Bronchial epithelial cell (primary cell): Measurements from ENCODE around the gene WDR1. TPM values are rescaled to one million over a fixed set of nuclear protein-coding genes. Genes with fewer than 3 reads are reported as not detected.

Experiments used
- DNase-seq: peaks from one replicate; pipeline ENCODE4 v3.0.0-alpha.2; 2010; ENCODE audit warnings: low read depth
- FAIRE-seq: peaks from 2 replicates; lab custom pipeline; 2011; peaks lifted over from hg19 to GRCh38; lab: Jason Lieb, UNC
- H3K27me3 ChIP-seq: 2 replicates; pipeline ENCODE4 v1.5.1; 2011; ENCODE audit warnings: low read length; ENCODE audit not compliant: control insufficient read depth, insufficient read depth
- H3K36me3 ChIP-seq: 2 replicates; pipeline ENCODE4 v1.5.1; 2011; ENCODE audit warnings: low read length; ENCODE audit not compliant: control insufficient read depth, insufficient read depth
- H3K4me3 ChIP-seq: 2 replicates; pipeline ENCODE4 v1.5.1; 2011; ENCODE audit warnings: mild to moderate bottlenecking, low read depth, low read length, control low read depth
- total RNA-seq: library from RNA; depleted of rRNA; stranded (reverse); fragments of >200 nt; gene quantifications from 2 replicates; pipeline ENCODE4 v1.2.1, GENCODE V29; 2014
- TF ChIP-seq, protein P1 (sequence below): IDR thresholded peaks from 2 replicates; pipeline ENCODE4 v1.5.1; 2011; ENCODE audit warnings: mild to moderate bottlenecking, moderate library complexity, low read length, control low read depth, inconsistent platforms; ENCODE audit not compliant: insufficient read depth, severe bottlenecking

WDR1 gene
- total RNA-seq, 1 donor from 2014 or later: 290 TPM

DNA sequence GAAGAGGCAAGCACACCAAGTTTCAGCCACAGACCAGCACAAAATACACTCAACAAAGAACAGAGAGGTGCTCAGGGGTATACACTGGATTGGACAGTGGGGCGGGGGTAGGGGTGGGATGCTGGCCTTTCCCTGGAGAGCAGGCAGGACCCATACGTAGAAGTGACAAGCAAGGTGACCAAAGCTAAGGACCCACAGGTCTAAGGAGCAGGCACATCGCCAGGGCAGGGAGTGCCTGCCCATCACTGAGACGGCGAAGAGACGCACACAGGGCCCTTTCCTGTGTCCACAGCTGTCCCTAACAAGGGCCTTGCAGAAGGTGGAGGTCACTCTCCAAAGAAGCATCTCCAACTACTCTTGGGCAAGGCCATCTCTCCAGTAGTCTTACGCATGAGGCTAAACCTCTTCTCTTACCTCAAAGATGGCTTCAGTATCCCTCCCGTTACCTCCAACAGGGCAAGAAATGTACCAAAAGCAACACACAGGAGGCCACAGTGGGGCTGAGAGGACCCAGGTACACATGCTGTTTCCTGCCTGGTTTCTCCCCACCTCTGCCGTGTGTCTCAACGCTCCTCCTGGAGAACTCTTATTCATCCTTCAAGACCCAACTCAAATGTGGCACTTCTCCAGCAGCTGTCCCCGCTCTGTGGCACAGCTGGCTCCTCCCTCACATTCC lies 6.5 kb downstream of the WDR1 start:
- Histone ChIP-seq H3K27me3 (no peaks in the 10 kb centered on the region), H3K4me3 (no peak overlapping the region), H3K36me3 (peaks cover 39% of the 10 kb centered on the region)
- TF ChIP-seq, protein P1, sequence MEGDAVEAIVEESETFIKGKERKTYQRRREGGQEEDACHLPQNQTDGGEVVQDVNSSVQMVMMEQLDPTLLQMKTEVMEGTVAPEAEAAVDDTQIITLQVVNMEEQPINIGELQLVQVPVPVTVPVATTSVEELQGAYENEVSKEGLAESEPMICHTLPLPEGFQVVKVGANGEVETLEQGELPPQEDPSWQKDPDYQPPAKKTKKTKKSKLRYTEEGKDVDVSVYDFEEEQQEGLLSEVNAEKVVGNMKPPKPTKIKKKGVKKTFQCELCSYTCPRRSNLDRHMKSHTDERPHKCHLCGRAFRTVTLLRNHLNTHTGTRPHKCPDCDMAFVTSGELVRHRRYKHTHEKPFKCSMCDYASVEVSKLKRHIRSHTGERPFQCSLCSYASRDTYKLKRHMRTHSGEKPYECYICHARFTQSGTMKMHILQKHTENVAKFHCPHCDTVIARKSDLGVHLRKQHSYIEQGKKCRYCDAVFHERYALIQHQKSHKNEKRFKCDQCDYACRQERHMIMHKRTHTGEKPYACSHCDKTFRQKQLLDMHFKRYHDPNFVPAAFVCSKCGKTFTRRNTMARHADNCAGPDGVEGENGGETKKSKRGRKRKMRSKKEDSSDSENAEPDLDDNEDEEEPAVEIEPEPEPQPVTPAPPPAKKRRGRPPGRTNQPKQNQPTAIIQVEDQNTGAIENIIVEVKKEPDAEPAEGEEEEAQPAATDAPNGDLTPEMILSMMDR: no peak
- DNase-seq: no peak
- FAIRE-seq: peak; percentile 36

DNA sequence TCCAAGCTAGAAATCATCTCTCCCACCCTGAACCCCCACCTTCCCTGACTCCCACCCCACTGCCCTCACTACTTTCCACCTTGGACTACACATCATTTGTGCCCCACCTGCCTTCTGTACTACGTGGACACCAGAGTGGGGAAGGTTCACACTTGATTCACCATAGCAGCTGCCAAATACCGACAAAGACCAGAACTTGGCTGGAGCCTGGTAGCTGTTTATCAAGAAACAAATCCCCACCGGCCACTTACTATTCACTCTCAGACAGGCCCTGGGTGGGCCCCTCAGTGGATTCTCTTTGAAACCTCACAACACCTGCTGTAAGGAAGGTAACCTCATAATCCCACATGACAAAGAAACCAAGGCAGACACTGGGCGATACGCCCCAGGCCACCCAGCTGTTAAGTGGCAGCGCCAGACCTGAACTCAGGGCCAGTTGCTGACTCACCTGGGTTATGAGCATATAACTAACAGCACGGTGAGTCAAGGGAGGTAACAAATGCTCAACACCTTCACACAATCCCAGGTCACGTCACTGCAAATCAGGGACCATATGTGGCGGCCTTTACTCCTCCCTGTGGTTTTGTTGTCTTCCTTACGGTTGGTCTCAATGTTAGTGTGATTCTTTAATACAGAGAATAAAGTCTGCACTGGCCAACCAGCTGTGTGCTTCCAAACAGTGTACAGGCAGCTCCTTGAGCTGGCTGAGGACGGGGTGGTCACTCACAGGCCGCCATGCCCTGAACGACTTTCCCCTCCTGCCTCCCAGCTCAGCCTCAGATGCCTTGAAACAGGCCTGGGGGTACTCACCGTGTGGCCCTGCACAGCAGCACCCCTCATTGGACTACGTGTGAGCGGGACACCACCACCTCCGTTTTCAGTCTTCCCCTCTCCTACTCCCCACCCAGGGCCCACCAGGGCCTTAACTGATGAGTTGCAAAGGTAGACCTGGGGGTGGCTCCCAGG lies 7.5 kb downstream of the WDR1 start:
- Histone ChIP-seq H3K36me3 (peaks cover 36% of the 10 kb centered on the region), H3K27me3 (no peaks in the 10 kb centered on the region), H3K4me3 (no peak overlapping the region)
- DNase-seq (peak; percentile 94), FAIRE-seq (peak; percentile 93)
- TF ChIP-seq, protein P1: no peak

DNA sequence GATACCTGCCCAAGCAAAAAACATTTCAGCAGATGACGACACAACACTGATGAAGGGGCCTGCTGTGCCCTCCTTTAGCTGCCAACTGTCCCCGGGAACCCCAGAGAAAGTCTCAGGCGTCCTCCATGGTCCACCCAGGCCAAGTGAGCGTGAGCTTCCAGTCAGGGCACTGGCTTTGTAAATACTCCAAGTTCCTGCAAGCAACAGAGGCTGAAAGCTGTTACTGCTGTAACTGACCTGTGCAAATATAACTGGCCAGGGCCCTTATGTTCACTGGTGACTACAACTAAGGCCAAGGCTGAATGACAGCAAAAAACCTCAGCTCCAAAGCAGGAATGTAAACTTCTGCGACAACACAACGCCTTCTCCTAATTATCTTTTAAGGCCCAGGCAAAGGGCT lies 8.2 kb downstream of the WDR1 start:
- TF ChIP-seq, protein P1: no peak
- Histone ChIP-seq H3K27me3 (no peaks in the 10 kb centered on the region), H3K4me3 (no peak overlapping the region), H3K36me3 (peaks cover 31% of the 10 kb centered on the region)
- FAIRE-seq: no peak
- DNase-seq: no peak

DNA sequence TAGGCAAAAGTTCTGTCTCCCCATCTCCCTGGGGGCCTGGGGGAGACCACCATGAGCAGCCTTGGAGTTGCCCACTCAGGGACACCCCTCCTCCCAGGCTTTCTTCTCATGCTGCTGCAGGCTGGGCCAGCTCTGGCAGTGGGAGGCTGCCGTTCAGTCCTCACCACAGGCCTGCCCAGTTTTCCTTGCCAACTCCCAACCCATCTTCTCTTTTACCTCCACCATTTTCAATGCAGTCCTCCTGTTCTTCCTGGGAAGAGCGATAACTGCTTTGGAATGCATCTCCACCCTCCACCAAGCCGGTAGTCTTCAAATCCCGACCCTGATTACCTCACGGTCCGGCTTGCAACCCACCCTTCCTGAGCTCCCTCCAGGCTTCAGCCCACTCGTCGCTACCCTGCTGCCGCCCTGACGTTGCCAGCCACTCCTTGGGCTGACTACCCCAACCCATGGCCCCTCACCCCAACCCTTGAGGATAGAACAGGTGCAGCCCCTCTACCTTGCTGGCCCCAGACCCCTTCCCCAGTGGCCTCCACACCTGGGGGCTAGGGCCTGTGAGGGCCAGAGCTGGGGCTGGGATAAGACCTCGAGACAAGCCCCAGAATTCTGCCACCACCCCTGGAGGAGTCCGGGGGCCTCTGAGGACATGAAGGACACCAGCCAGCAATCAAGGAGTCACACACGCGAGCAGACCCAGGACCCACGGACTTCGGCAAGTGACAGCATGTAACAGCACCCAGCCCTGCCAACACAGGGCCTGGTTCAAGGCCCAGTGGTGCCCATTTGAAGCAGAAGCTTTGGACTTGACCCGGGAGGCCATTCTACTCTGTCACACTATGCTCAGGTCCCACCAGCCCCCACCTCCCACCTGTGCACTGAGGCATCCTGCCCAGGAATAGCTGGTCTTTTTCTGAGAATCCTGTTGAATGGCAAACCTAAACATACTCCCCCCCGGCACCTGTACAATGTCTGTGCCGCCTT lies 9.2 kb downstream of the WDR1 start:
- FAIRE-seq (no peak), DNase-seq (peak; percentile 40)
- no peak overlapping the region for H3K4me3 ChIP-seq
- TF ChIP-seq, protein P1: no peak
- H3K36me3 ChIP-seq: peaks cover 28% of the 10 kb centered on the region
- H3K27me3 ChIP-seq: no peaks in the 10 kb centered on the region

DNA sequence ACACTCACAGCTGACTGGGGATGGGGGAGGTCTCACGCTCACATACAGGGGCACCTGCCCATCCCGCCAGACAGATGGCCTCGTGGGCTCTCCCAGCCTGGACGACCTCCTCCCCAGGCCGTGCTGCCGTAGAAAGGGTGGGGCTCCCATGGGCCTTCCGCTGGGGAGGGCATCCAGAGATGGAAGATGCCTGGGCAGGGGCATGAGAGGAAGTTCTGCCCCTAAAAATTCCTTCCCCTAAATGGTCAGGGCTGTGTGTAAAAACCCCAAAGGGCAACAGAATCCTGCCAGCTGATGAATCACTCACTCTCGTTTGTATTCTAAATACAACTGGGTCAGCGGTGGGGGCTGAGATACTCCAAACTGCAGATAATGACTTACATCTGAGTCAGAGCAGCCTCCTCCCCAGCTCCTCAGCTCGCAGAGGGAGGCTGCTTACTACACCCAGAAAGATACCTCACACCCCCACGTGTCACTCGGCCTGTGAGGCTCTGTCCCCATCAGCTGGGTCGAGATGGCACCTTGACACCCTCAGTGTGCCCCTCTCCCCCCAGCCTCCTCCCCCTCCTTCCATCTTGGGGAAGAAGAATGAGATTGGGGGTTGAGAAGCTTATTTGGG lies 10.1 kb downstream of the WDR1 start:
- TF ChIP-seq, protein P1: no peak
- Histone ChIP-seq H3K27me3 (no peaks in the 10 kb centered on the region), H3K4me3 (no peak overlapping the region), H3K36me3 (peaks cover 28% of the 10 kb centered on the region)
- peak; percentile 98 for DNase-seq
- peak; percentile 7 for FAIRE-seq
